ENCODE results near the gene MAP3K5. TPM values are rescaled to one million over a fixed set of nuclear protein-coding genes. Genes with fewer than 3 reads are reported as not detected.

The MAP3K5 gene
- total RNA-seq, 1 experiment from 2014 or later, result 8.1 TPM

- Histone ChIP-seq H3K36me3 (ENCODE audit: control insufficient read depth, insufficient read depth, low read length) (no peaks in the 10 kb centered on the region), H3K4me1 (ENCODE audit: control insufficient read depth, insufficient read depth, low read length) (no peaks in the 10 kb centered on the region), H3K4me3 (ENCODE audit: low read depth in 2 of 2, low read length in 2 of 2) (no peak overlapping the region), H3K9me3 (ENCODE audit: control insufficient read depth, insufficient read depth, low read depth, low read length) (no peaks in the 10 kb centered on the region), H3K27ac (ENCODE audit: low read length) (no peak overlapping the region), H3K27me3 (ENCODE audit: control insufficient read depth, insufficient read depth, low read length) (no peaks in the 10 kb centered on the region)
- ChIA-PET POLR2A (no interaction called here), CTCF (no interaction called here)
- intact Hi-C loops (cut with micrococcal nuclease; ENCODE audit: unreplicated experiment), result loop anchor here (10.0 kb wide), 1 partner anchor 285 kb away; the partner anchor contains the start of gene SLC35D3
- in situ Hi-C loops (cut with HindIII; ENCODE audit: low pct_unique_long_range_greater_than_20kb, low sequenced_read_pairs), result no loop called here
- no TSS peak for BruUV-seq (replicated peaks)
- ATAC-seq (no peak), DNase-seq (ENCODE audit: low read depth, low spot score) (no peak)
- TF ChIP-seq, protein P1, sequence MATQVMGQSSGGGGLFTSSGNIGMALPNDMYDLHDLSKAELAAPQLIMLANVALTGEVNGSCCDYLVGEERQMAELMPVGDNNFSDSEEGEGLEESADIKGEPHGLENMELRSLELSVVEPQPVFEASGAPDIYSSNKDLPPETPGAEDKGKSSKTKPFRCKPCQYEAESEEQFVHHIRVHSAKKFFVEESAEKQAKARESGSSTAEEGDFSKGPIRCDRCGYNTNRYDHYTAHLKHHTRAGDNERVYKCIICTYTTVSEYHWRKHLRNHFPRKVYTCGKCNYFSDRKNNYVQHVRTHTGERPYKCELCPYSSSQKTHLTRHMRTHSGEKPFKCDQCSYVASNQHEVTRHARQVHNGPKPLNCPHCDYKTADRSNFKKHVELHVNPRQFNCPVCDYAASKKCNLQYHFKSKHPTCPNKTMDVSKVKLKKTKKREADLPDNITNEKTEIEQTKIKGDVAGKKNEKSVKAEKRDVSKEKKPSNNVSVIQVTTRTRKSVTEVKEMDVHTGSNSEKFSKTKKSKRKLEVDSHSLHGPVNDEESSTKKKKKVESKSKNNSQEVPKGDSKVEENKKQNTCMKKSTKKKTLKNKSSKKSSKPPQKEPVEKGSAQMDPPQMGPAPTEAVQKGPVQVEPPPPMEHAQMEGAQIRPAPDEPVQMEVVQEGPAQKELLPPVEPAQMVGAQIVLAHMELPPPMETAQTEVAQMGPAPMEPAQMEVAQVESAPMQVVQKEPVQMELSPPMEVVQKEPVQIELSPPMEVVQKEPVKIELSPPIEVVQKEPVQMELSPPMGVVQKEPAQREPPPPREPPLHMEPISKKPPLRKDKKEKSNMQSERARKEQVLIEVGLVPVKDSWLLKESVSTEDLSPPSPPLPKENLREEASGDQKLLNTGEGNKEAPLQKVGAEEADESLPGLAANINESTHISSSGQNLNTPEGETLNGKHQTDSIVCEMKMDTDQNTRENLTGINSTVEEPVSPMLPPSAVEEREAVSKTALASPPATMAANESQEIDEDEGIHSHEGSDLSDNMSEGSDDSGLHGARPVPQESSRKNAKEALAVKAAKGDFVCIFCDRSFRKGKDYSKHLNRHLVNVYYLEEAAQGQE (IDR thresholded peaks at IDR 0.05; ENCODE audit: insufficient read depth in 1 of 2, low read depth in 2 of 2, low read length in 1 of 2), result no peak
- no peak for TF ChIP-seq CTCF (IDR thresholded peaks at IDR 0.05)
- TF ChIP-seq POLR2AphosphoS5 (IDR thresholded peaks at IDR 0.05; ENCODE audit: low read depth, low read length), result no peak
- no peak for TF ChIP-seq TCF7L2 (IDR thresholded peaks at IDR 0.05; ENCODE audit: low read depth, low read length)
- TF ChIP-seq SIN3A (IDR thresholded peaks at IDR 0.05; ENCODE audit: borderline replicate concordance, insufficient read depth, low read depth, low read length), result no peak
Measured at GRCh38 chr6:136639702-136640101, 152.6 kb downstream of the MAP3K5 start.

DNA sequence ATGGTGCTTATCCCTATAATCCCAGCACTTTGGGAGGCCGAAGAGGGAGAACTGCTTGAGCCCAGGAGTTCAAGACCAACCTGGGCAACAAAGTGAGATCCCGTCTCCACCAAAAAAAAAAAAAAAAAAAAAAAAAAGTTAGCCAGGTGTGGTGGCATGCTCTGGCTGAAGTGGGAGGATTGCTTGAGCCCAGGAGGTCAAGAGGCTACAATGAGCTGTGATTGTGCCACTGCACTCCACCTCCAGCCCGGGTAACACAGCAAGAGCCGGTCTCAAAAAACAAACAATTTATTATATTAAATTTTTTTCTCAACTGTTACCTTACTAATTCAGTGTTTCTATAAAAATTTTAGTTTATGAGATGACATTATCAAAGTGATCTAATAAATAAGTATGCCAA lies 156.7 kb downstream of the MAP3K5 start:
- BruUV-seq (replicated peaks), result no TSS peak
- ChIA-PET CTCF (interaction anchor here (0.6 to 0.8 kb wide), 2 partner anchors 9 to 14 kb away, joined by 4 read pairs; no protein-coding TSS in a partner anchor), POLR2A (interaction anchor here (0.7 kb wide), 2 partner anchors 17 to 1035 kb away, joined by 21 to 23 read pairs; no protein-coding TSS in a partner anchor)
- Histone ChIP-seq H3K27me3 (ENCODE audit: control insufficient read depth, insufficient read depth, low read length) (no peaks in the 10 kb centered on the region), H3K4me3 (ENCODE audit: low read depth in 2 of 2, low read length in 2 of 2) (no peak overlapping the region), H3K27ac (ENCODE audit: low read length) (no peak overlapping the region), H3K9me3 (ENCODE audit: control insufficient read depth, insufficient read depth, low read depth, low read length) (no peaks in the 10 kb centered on the region), H3K4me1 (ENCODE audit: control insufficient read depth, insufficient read depth, low read length) (no peaks in the 10 kb centered on the region), H3K36me3 (ENCODE audit: control insufficient read depth, insufficient read depth, low read length) (no peaks in the 10 kb centered on the region)
- ATAC-seq, result no peak
- DNase-seq (ENCODE audit: low read depth, low spot score), result no peak
- intact Hi-C loops (cut with micrococcal nuclease; ENCODE audit: unreplicated experiment), result no loop called here
- no peak for TF ChIP-seq POLR2AphosphoS5 (IDR thresholded peaks at IDR 0.05; ENCODE audit: low read depth, low read length)
- TF ChIP-seq SIN3A (IDR thresholded peaks at IDR 0.05; ENCODE audit: borderline replicate concordance, insufficient read depth, low read depth, low read length), result no peak
- no peak for TF ChIP-seq TCF7L2 (IDR thresholded peaks at IDR 0.05; ENCODE audit: low read depth, low read length)
- no peak for TF ChIP-seq CTCF (IDR thresholded peaks at IDR 0.05)
- TF ChIP-seq, protein P1 (IDR thresholded peaks at IDR 0.05; ENCODE audit: insufficient read depth in 1 of 2, low read depth in 2 of 2, low read length in 1 of 2), result no peak
- in situ Hi-C loops (cut with HindIII; ENCODE audit: low pct_unique_long_range_greater_than_20kb, low sequenced_read_pairs), result no loop called here

Data from Panc1 (cell line).